ENCODE data around the gene WIZ.

- TF ChIP-seq CTCF (IDR thresholded peaks at IDR 0.05) = no peak
- TF ChIP-seq EZH2 (IDR thresholded peaks at IDR 0.05; ENCODE audit: borderline replicate concordance, insufficient read depth, low read depth, low read length, poor library complexity, severe bottlenecking) = no peak
Observed at GRCh38 chr19:15417699-15418098, 32.1 kb downstream of the WIZ start.

Measured in B cell (primary cell).